IPS-15b (cell line): Measurements from ENCODE around the gene CEP83.

Experiments
- H3K27me3 ChIP-seq: one replicate; pipeline ENCODE4 v1.6.1; 2013; ENCODE audit warnings: low read length; ENCODE audit not compliant: control insufficient read depth, insufficient read depth
- H3K36me3 ChIP-seq: one replicate; pipeline ENCODE4 v1.6.1; 2013; ENCODE audit warnings: low read length; ENCODE audit not compliant: control insufficient read depth, insufficient read depth
- H3K4me1 ChIP-seq: one replicate; pipeline ENCODE4 v1.6.1; 2013; ENCODE audit warnings: mild to moderate bottlenecking, low read length; ENCODE audit not compliant: control insufficient read depth, insufficient read depth
- H3K4me3 ChIP-seq: one replicate; pipeline ENCODE4 v1.5.1; 2013; ENCODE audit warnings: low read depth, low read length
- H3K9ac ChIP-seq: one replicate; pipeline ENCODE4 v1.6.1; 2013; ENCODE audit warnings: low read depth, mild to moderate bottlenecking, low read length
- H3K9me3 ChIP-seq: one replicate; pipeline ENCODE4 v1.6.1; 2013; ENCODE audit warnings: mild to moderate bottlenecking, low read length; ENCODE audit not compliant: control insufficient read depth, insufficient read depth

The CEP83 gene

DNA sequence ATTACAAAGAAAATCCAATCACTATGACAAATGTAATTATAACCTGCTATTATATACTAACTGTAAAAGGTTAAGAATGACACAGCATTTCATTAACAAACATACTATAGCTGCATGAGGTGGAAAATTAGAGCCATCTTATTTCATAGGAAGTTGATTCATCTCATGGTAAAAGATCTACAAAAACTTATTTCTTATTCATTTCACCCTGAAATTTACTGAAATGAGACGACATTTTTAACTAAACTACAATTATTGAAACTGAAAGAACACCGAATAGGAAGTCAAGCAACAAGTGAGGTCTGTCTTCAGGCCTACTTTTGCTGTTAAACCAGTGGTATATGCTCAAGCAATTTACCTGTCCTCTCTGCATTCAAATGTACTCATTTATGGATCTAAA, 87.2 kb downstream of the CEP83 start:
- no peaks in the 10 kb centered on the region for H3K27me3 ChIP-seq
- H3K9ac ChIP-seq, result no peak overlapping the region
- H3K4me3 ChIP-seq, result no peak overlapping the region
- H3K4me1 ChIP-seq, result no peaks in the 10 kb centered on the region
- no peaks in the 10 kb centered on the region for H3K36me3 ChIP-seq
- H3K9me3 ChIP-seq, result no peaks in the 10 kb centered on the region

DNA sequence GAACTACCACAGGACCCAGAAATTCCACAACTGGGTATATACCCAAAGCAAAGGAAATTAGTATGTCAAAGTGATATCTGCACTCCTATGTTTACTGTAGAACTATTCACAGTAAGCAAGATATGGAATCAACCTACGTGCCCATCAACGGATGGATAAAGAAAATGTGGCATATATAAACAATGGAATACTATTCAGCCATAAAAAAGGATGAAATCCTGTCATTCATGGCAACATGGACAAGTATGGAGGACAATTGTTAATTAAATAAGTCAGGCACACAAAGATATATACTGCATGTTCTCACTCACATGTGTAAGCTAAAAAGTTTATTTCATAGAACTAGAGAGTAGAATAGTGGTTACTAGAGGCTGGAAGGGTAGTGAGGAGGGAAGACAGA, 97.0 kb downstream of the CEP83 start:
- H3K36me3 ChIP-seq, result no peaks in the 10 kb centered on the region
- H3K9me3 ChIP-seq, result no peaks in the 10 kb centered on the region
- no peaks in the 10 kb centered on the region for H3K4me1 ChIP-seq
- no peak overlapping the region for H3K9ac ChIP-seq
- no peak overlapping the region for H3K4me3 ChIP-seq
- H3K27me3 ChIP-seq, result no peaks in the 10 kb centered on the region

DNA sequence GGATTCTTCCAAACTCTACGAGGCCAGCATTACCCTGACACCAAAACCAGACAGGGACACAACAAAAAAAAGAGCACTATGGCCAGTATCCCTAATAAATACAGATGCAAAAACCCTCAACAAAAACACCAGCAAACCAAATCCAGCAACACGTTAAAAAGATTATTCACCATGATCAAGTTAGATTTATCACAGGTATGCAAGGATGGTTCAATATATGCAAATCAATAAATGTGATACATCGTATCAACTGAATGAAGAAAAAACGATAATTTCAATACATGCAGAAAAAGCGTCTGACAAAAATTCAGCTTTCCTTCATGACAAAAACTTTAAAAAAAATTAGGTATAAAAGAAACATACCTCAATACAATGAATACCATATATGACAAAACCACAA, 99.9 kb downstream of the CEP83 start:
- no peaks in the 10 kb centered on the region for H3K9me3 ChIP-seq
- H3K9ac ChIP-seq, result no peak overlapping the region
- H3K36me3 ChIP-seq, result no peaks in the 10 kb centered on the region
- H3K4me1 ChIP-seq, result no peaks in the 10 kb centered on the region
- H3K4me3 ChIP-seq, result no peak overlapping the region
- no peaks in the 10 kb centered on the region for H3K27me3 ChIP-seq

DNA sequence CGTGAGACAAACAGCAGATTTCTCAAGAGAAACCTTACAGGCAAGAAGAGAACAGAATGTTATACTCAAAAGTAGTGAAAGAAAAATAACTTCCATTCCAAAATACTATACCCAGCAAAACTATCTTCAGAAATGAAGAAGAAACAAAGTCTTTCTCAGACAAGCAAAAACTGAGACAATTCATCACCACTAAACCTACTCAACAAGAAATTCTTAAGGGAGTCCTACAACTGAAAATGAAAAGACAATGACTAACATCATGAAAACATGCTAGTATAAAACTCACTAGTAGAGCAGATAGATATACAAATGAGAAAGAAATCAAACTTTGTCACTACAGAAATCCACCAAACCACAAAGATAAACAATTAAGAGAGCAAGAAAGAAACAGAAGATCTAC, 106.5 kb downstream of the CEP83 start:
- no peak overlapping the region for H3K4me3 ChIP-seq
- H3K9ac ChIP-seq, result no peak overlapping the region
- H3K27me3 ChIP-seq, result no peaks in the 10 kb centered on the region
- no peaks in the 10 kb centered on the region for H3K36me3 ChIP-seq
- no peaks in the 10 kb centered on the region for H3K9me3 ChIP-seq
- H3K4me1 ChIP-seq, result no peaks in the 10 kb centered on the region

DNA sequence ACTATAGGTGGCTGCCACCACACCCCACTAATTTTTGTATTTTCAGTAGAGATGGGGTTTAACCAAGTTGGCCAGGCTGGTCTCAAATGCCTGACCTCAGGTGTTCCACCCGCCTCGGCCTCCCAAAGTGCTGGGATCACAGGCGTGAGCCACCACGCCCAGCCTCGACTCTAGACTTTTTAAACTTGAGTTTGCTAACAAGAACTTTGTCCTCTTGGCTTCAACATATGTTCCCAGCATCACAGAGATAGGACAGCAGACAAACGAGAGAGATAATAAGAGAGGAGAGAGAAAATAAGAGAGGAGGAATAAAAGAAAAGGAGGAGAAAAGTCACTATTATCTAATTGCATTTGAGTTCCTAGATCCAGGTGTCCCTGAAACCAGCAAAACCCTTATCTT, 119.1 kb downstream of the CEP83 start:
- Histone ChIP-seq H3K4me1 (no peaks in the 10 kb centered on the region), H3K9ac (no peak overlapping the region), H3K36me3 (no peaks in the 10 kb centered on the region), H3K4me3 (no peak overlapping the region), H3K27me3 (no peaks in the 10 kb centered on the region), H3K9me3 (no peaks in the 10 kb centered on the region)

DNA sequence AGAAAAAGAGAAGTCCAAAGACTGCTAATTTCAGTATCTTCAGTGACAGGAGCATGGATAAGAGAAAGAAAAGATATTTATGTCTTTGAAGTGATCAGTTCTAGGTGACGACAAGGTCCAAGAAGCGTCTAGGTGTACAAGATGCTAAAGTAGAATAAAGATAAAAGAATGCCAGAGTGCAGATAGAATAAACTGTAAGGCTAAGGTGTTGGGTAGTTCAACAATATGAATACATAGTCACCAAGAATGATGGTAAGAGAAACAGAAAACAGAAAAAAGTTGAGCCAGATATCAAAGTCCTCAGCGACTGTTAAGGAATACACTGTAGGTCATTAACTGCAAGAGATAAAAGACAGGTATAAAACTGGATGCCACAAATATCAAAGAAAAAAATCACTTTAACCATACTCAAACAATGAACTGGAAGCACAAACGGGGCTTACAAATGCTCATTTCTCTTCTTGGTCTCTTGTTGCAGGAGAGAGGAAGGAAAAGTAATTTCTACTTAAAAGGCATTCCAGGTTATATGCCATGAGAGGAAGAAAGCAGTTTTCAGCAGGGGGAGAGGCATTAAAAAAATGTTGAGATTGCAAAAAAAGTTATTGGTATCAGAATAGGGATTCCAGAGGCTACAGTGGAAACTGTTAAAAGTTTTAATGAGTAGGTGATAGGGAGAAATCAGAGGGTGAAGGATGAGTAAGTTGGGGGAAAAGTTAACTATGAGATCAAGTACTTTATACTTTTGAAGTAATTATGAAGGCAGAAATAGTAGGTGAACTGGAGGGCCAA, 121.5 kb downstream of the CEP83 start:
- Histone ChIP-seq H3K9ac (no peak overlapping the region), H3K4me3 (no peak overlapping the region), H3K36me3 (no peaks in the 10 kb centered on the region), H3K9me3 (no peaks in the 10 kb centered on the region), H3K4me1 (no peaks in the 10 kb centered on the region), H3K27me3 (no peaks in the 10 kb centered on the region)

DNA sequence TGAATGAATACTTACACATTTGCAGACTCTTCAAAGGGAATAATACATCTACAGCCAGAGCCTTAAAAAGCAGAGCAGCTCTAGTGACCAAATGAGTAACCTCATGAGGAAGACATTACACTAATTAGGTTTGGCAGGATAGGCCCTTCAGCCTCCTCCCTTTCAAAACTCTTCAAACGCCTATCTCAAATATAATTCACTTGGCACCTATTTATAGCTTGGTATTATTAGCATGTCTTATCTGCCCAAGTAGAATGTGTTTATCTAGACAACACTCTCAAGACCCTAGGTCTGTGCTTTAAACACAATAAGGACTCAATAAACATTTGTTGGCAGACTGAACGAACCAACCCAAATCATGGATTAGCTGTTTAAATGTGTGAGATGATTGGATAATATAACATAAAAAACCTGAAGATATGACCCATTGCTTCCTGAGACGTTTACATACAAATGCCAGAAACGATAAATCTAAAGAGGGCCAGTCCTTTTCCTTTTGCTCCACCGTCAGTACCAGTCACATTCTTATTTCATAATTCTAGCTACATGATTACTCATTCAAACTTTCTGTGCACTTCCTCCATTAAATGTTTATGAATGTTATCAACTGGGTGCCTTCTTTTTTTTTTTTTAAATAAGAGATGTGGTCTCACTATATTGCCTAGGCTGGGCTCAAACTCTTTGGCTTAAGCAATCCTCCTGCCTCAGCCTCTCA, 123.3 kb downstream of the CEP83 start:
- Histone ChIP-seq H3K9me3 (no peaks in the 10 kb centered on the region), H3K36me3 (no peaks in the 10 kb centered on the region), H3K4me3 (no peak overlapping the region), H3K4me1 (no peaks in the 10 kb centered on the region), H3K27me3 (no peaks in the 10 kb centered on the region), H3K9ac (no peak overlapping the region)

DNA sequence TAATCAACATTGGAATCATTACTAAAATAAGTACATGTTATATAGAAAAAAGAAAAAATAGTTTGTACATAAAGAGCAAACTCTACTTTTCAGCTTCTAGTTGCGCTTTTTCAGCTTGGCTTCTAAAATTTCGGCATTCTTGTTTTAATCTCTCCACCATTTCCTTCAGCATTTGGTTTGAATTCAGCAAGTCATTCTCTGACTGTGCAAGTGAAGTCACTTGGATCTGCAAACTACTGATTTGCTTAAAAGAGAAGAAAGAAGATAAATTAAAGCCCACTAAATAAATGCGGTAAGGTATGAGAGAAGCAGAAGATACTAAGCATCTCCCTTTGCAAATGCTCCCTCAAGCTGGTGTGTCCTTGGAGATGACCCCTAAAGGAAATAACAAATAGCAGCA, 126.3 kb downstream of the CEP83 start:
- Histone ChIP-seq H3K27me3 (no peaks in the 10 kb centered on the region), H3K4me1 (no peaks in the 10 kb centered on the region), H3K9ac (no peak overlapping the region), H3K4me3 (no peak overlapping the region), H3K9me3 (no peaks in the 10 kb centered on the region), H3K36me3 (no peaks in the 10 kb centered on the region)

DNA sequence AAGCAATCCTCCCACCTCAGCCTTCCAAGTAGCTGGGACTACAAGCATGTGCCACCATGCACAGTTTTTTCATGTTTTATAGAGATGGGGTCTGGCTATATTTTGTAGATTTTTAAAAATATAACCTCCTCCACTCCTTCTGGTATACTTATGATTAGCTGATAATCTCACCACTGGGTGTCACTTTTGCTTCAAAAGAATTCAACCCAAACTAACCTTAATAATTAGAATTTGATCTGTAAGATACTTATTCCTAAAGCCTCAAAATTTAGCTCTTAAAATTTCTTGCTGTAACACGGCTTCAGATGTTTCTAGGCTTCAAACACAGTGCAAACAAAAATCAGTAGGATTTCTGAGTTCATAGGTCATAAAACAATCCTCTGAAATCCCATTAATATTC, 130.3 kb downstream of the CEP83 start:
- H3K9ac ChIP-seq, result no peak overlapping the region
- no peaks in the 10 kb centered on the region for H3K4me1 ChIP-seq
- no peaks in the 10 kb centered on the region for H3K36me3 ChIP-seq
- no peaks in the 10 kb centered on the region for H3K9me3 ChIP-seq
- no peak overlapping the region for H3K4me3 ChIP-seq
- H3K27me3 ChIP-seq, result no peaks in the 10 kb centered on the region

DNA sequence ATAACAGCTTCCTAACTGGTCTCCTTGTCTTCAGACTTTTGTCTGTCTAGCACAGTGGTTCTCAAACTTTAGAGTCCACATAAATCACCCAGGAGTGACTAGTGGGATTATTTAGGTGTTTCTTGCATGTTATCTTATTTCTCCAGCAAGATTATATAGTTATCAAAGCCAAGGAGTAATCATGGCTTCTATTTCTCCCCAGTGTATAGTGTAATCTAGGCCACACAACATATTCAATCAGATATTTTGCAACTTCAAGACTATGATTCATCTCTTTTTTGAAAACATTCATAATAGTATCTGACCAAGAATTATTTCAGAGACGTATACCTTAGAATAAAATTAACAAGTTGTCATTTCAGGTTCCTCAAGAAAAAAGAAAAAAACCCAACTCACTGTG, 131.9 kb downstream of the CEP83 start:
- no peak overlapping the region for H3K9ac ChIP-seq
- no peaks in the 10 kb centered on the region for H3K9me3 ChIP-seq
- no peaks in the 10 kb centered on the region for H3K27me3 ChIP-seq
- no peak overlapping the region for H3K4me3 ChIP-seq
- no peaks in the 10 kb centered on the region for H3K4me1 ChIP-seq
- H3K36me3 ChIP-seq, result no peaks in the 10 kb centered on the region

DNA sequence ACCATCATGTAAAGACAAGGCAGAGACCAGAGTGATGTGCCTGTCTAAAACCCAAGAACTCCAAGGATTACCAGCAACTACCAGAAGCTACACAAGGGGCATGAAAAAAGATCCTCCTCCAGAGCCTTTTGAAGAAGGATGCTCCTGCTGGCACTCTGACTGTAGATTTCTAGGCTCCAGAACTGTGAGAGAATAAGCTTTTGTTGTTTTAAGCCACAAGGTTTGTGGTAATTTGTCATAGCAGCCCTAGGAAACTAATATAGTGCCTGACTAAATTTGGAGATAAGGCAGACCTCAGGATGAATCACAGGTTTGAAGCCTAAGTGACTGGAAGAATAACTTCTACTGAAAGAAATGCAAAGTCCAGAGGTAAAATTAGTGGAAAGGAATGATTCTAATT, 132.9 kb downstream of the CEP83 start:
- Histone ChIP-seq H3K27me3 (no peaks in the 10 kb centered on the region), H3K36me3 (peaks cover 10% of the 10 kb centered on the region), H3K4me3 (no peak overlapping the region), H3K9me3 (peaks cover under 1% of the 10 kb centered on the region), H3K9ac (no peak overlapping the region), H3K4me1 (no peaks in the 10 kb centered on the region)

DNA sequence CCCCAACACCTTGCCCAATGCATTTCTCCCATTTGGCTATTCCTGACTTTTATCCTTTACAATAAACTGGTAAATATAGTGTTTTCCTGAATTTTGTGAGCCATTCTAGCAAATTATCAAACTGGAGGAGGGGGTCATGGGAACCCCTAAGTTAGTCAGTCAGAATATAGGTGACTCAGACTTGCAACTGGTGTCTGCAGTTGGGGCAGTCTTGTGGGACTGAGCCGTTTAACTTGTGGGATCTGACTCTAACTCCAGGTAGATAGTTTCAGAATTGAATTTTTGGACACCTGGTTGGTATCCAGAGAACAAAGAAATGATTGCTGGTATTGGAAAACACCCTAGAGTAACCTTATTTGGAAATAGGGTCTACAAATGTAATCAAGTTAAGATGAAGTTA, 133.4 kb downstream of the CEP83 start:
- Histone ChIP-seq H3K4me3 (no peak overlapping the region), H3K9ac (no peak overlapping the region), H3K27me3 (no peaks in the 10 kb centered on the region), H3K4me1 (no peaks in the 10 kb centered on the region), H3K9me3 (peaks cover 5% of the 10 kb centered on the region), H3K36me3 (peaks cover 15% of the 10 kb centered on the region)
